H1 (cell line): Measurements from ENCODE around the gene ERFE. TPM values are rescaled to one million over a fixed set of nuclear protein-coding genes. Genes with fewer than 3 reads are reported as not detected.

Source experiments
- BRCA1 ChIP-seq: IDR thresholded peaks from 2 replicates; pipeline ENCODE4 v1.6.1; 2012; ENCODE audit warnings: low read depth, low read length, improper control_type of control experiment
- CBX8 ChIP-seq: fragments of 300-800, 300-1000 bp; sonication (generic); IDR thresholded peaks from 2 replicates; pipeline ENCODE4 v1.7.1; 2016; ENCODE audit warnings: low read depth, low read length, borderline replicate concordance
- EZH2 ChIP-seq: fragments of 200-600 bp; sonication (generic); IDR thresholded peaks from 2 replicates; pipeline ENCODE4 v1.7.1; 2012; ENCODE audit warnings: low read depth, mild to moderate bottlenecking, moderate library complexity, low read length, inconsistent platforms; ENCODE audit not compliant: severe bottlenecking
- SP2 ChIP-seq: IDR thresholded peaks from 2 replicates; pipeline ENCODE4 v1.6.1; 2012; ENCODE audit warnings: mild to moderate bottlenecking, low read length, inconsistent platforms
- TAF7 ChIP-seq: optimal IDR thresholded peaks from 2 replicates; pipeline ENCODE3; 2011; ENCODE audit warnings: low read depth, mild to moderate bottlenecking, inconsistent platforms, low read length, moderate library complexity, borderline replicate concordance
- polyA plus RNA-seq, 7 experiments: library from polyadenylated mRNA; depleted of rRNA in 3 of 7; stranded (reverse) in 5 of 7; unstranded in 2 of 7; fragments of >200 nt in 5 of 7; fragments of 200-250 nt in 2 of 7; gene quantifications; 1 replicate in 5 of 7; 2 replicates in 1 of 7; 4 replicates in 1 of 7; pipeline versions ENCODE4 v1.2.1 to v1.2.3, GENCODE V29; 2011 to 2013; ENCODE audit warnings: missing spikeins in 2 of 7, mixed read lengths in 2 of 7
- total RNA-seq: library from RNA; stranded (reverse); fragmentation: NEBNext Ultra II Directional; extraction: Animal tissue kit (Norgen Biotek cat#: 25700); gene quantifications from 2 replicates; pipeline ENCODE4 v1.2.1, GENCODE V29; 2021

ERFE gene
- total and polyA plus RNA-seq, 2 of the 8 experiments (the other 6 are each of a cell fraction or from before 2014, with no cell fraction given): 2.5 to 3.6 TPM

- TF ChIP-seq BRCA1 (no peak), TAF7 (no peak), CBX8 (no peak), EZH2 (no peak), SP2 (no peak)
- TF ChIP-seq, all 59 proteins: peak for 0
Measured at GRCh38 chr2:238135601-238136150, 23.1 kb upstream of the ERFE start (continued).
